Measurements from ENCODE around the gene RPH3AL. TPM values are rescaled to one million over a fixed set of nuclear protein-coding genes. Genes with fewer than 3 reads are reported as not detected.

The RPH3AL gene
- total RNA-seq, 1 donor from 2014 or later, result 22.3 TPM

DNA sequence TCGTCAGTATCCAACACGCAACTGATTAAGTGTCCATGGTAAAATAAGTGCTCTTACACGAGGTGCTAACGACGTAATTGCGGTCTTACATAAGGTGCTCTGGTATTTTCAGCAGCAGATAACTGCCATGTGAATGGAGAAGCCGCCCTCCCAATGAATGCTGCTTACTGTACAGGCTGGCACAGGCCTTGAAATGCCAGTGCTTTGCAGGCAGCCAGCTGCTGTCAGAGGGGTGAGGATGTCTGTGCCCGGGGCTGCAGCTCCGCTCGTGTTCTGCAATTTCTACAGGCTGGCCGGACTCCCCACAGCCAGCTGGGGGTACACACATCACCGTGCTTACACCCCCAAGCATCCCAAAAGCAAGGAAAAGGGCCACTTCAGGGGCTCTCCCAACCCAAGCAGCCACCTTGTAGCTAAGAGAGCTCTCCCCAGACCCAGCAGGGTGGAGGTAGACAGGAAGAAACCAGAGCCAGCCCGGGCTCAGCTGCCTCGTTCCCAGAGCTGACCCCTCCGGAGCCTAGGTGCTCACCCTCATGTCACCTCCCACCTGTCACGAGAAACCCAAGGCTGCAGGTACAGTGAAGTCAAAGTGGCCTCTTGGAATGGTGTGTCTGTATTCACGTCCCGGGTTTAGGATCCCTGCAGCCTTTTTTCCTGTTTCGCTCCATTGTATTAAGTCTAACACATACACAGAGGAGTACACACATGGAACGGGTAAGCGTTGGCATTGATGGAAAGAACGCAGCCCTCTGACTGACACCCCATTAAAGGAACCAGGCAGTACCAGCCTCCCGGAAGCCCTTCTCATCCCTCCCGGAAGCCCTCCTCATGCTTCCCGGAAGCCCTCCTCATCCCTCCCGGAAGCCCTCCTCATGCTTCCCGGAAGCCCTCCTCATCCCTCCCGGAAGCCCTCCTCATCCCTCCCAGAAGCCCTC, 27.2 kb upstream of the RPH3AL start:
- TF ChIP-seq, protein P1, sequence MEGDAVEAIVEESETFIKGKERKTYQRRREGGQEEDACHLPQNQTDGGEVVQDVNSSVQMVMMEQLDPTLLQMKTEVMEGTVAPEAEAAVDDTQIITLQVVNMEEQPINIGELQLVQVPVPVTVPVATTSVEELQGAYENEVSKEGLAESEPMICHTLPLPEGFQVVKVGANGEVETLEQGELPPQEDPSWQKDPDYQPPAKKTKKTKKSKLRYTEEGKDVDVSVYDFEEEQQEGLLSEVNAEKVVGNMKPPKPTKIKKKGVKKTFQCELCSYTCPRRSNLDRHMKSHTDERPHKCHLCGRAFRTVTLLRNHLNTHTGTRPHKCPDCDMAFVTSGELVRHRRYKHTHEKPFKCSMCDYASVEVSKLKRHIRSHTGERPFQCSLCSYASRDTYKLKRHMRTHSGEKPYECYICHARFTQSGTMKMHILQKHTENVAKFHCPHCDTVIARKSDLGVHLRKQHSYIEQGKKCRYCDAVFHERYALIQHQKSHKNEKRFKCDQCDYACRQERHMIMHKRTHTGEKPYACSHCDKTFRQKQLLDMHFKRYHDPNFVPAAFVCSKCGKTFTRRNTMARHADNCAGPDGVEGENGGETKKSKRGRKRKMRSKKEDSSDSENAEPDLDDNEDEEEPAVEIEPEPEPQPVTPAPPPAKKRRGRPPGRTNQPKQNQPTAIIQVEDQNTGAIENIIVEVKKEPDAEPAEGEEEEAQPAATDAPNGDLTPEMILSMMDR (IDR thresholded peaks at IDR 0.05; ENCODE audit: partially characterized antibody, unreplicated experiment), result no peak
- H3K36me3 Mint-ChIP-seq (ENCODE audit: unreplicated experiment), result peaks cover 4% of the 10 kb centered on the region
- no peak overlapping the region for H3K4me3 Mint-ChIP-seq (ENCODE audit: unreplicated experiment)

DNA sequence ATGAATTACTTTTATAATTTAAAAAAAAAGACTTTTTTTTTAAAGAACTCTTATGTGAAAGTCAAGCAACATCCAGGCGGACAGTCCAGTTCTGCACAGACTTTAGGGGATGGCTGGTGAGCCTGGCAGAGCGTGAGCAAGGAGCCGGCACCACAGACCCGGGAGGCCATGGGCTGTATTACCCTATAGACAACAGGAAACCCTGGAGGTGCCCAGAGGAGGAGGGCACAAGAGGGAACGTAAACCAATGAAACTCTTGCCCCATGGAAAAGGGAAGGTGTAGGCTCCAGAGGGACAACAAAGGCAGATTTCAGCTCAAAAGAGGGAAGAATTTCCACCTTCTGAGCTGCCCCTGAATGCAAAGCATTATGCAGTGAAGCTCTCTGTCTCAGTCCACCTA, 25.5 kb upstream of the RPH3AL start:
- Mint-ChIP-seq H3K9me3 (ENCODE audit: unreplicated experiment) (peaks cover 23% of the 10 kb centered on the region), H3K27me3 (ENCODE audit: unreplicated experiment) (peaks cover 17% of the 10 kb centered on the region), H3K4me3 (ENCODE audit: unreplicated experiment) (no peak overlapping the region), H3K36me3 (ENCODE audit: unreplicated experiment) (peaks cover 4% of the 10 kb centered on the region), H3K27ac (ENCODE audit: unreplicated experiment) (no peak overlapping the region), H3K4me1 (ENCODE audit: low read depth, unreplicated experiment) (peaks cover 38% of the 10 kb centered on the region)
- no peak for DNase-seq
- TF ChIP-seq, protein P1 (IDR thresholded peaks at IDR 0.05; ENCODE audit: partially characterized antibody, unreplicated experiment), result no peak

More for the DNA sequence above, 27.2 kb upstream of the RPH3AL start:
- Mint-ChIP-seq H3K4me1 (ENCODE audit: low read depth, unreplicated experiment) (peaks cover 52% of the 10 kb centered on the region), H3K9me3 (ENCODE audit: unreplicated experiment) (peaks cover 31% of the 10 kb centered on the region), H3K27ac (ENCODE audit: unreplicated experiment) (peak overlapping the region; percentile 38), H3K27me3 (ENCODE audit: unreplicated experiment) (peaks cover 29% of the 10 kb centered on the region)
- no peak for DNase-seq

DNA sequence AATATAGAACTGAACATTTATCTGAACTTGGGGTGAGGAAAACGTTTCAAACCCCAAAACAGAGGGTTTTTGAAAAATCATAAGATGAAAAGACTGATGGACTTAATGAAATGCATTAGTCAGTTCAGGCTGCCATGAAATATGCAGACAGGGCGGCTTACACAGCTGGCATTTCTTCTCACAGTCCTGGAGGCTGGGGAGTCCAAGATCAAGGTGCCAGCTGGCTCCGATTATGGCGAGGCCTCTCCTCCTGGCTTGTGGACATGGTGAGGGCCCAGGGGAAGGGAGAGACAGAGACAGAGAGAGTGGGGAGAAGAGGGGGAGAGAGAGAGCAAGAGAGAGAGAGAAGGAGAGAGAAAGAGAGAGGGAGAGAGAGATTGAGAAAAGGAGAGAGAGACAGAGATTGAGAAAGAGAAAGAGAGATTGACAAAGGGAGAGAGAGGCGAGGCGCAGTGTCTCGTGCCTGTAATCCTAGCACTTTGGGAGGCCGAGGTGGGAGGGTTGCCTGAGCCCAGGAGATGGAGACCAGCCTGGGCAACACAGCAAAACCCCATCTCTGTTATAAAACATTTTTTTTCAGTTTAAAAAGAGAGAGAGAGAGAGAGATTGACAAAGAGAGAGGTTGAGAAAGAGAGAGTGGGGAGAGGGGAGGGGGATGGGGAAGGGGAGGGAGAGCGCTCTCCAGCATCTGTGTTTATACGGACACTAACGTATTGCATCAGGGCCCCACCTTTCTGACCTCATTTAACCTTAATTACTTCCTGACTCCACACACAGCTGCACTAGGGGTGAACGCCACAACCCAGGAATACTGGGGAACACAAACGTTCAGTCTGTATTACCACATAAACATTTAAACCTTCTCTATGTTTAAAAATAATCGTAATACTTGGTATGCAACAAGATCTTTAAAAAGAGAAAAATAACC, 24.6 kb upstream of the RPH3AL start:
- Mint-ChIP-seq H3K9me3 (ENCODE audit: unreplicated experiment) (peaks cover 16% of the 10 kb centered on the region), H3K27ac (ENCODE audit: unreplicated experiment) (peak overlapping the region; percentile 96), H3K4me1 (ENCODE audit: low read depth, unreplicated experiment) (peaks cover 35% of the 10 kb centered on the region), H3K36me3 (ENCODE audit: unreplicated experiment) (peaks cover 4% of the 10 kb centered on the region), H3K27me3 (ENCODE audit: unreplicated experiment) (peaks cover 15% of the 10 kb centered on the region), H3K4me3 (ENCODE audit: unreplicated experiment) (peak overlapping the region; percentile 68)
- TF ChIP-seq, protein P1 (IDR thresholded peaks at IDR 0.05; ENCODE audit: partially characterized antibody, unreplicated experiment), result no peak
- peak; percentile 31 for DNase-seq

DNA sequence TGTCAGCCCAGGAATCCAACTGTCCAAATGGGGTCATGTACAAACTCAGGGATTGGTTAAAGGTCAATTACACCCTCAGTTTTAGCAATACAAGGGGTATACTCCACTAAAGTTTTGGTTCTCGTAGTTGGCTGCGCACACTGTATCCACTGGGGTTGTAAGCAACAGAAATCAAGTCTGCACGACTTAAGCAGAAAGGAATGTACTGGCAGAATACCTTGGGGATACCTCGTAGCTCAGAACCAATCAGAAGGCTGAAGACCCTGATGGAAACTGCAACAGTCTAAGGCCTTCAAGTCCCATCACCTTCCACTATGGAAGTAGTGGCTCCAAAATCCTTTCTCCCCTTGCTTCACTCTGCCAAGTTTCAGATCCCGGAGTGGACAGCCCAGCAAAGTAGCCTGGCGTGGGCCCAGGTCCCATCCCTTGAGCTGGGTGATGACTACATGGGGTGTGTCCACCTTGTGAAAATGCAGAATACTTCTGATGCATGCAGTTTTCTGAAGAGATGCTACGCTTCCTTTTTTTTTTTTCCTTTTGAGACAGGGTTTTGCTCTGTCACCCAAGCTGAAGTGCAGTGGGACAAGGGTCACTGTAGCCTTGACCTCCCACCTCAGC, 21.1 kb upstream of the RPH3AL start:
- Mint-ChIP-seq H3K4me1 (ENCODE audit: low read depth, unreplicated experiment) (peaks cover 28% of the 10 kb centered on the region), H3K9me3 (ENCODE audit: unreplicated experiment) (peaks cover 12% of the 10 kb centered on the region), H3K36me3 (ENCODE audit: unreplicated experiment) (peaks cover 6% of the 10 kb centered on the region), H3K27ac (ENCODE audit: unreplicated experiment) (no peak overlapping the region), H3K27me3 (ENCODE audit: unreplicated experiment) (peaks cover 4% of the 10 kb centered on the region), H3K4me3 (ENCODE audit: unreplicated experiment) (no peak overlapping the region)
- TF ChIP-seq, protein P1 (IDR thresholded peaks at IDR 0.05; ENCODE audit: partially characterized antibody, unreplicated experiment), result no peak
- DNase-seq, result no peak
